NCI-H510A (cell line): ENCODE measurements around the gene HAUS7.

ENCODE experiments used
- DNase-seq: peaks from one replicate; lab custom pipeline; 2025; lab: John Stamatoyannopoulos, UW

HAUS7 gene

DNA sequence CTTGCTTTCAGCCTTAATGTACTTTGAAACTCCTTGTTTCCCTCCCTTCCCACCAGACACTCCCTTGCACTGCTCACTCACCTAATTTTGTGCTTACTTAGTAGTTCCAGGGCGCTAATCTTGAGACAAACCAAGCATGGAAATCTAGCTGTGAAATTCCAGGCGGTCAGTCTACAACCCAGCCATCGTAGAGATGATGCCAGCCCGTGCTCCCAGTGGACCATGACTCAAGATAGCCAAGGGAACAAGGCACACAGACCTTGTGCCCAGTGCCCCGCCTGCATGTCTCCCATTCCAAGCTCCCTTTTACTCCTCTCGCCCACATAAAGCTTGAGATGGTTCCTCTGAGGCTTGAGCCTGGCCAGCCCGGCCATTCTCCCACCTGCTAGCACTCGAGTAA, 35.6 kb downstream of the HAUS7 start:
- no peak for DNase-seq

DNA sequence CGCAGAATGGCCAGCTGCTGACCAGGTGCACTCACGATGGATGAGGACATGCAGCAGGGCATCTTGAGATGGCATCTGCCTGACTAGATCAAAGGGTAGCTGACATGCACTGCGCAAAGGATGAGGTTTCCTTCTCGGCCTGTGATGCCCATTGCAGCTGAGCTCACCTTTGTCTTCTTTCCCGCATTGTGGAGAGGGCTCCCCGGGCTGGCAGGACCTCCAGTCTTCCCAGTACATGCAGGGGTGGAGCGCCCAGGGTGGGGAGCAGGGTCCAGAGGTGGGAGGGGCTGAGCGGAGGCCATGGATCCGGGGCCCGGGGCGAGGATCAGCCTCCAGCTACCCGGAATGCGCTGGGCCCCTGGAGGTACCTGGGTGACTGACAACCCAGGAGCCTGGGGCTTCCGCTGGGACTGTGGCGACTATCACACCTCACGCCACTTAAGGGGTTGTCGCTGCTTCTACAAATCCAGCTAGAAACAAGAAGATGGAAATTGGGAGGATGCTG, 36.5 kb downstream of the HAUS7 start:
- DNase-seq = no peak

DNA sequence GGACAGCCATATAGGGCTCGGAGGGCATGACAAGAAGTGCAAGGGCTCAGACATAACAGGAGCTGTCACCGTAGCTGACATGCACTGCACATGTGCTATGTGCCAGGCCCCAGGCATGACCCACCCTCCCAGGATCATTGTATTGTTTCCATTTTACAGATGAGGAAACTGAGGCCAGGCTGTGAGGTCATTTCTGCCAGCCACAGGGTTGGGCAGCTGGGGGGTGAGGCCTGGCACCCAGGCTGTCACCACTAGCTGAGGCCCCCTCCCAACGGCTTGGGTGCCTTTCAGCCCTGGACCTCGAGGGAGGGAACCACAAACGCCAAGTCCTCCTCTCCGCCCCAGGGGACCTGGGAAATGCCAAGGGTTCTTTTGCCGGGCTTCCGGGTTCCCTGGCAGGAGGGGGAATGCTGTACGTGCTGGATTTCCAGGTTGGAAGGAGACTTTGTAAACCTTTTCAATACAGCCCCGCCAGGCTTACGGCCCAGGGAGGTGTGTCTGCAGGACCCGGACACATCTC, 37.2 kb downstream of the HAUS7 start:
- DNase-seq = no peak

DNA sequence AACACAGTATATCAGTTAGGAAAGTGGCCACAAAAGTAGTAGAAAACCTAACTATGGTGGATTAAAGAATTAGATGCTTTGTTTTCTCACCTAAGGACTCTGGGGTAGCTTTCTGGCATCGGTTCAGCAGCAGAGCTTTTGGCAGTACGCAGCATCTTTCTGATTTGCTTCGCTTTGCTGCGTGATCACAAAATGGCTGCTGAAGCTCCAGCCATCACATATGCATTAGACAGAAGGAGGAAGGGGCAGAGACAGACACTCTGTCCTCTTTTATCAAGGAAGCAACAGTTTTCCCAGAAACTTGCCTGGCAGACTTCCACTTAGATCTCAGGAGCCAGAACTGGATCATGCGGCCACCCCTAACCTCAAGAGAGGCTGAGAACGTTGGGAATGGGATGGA, 39.6 kb downstream of the HAUS7 start:
- no peak for DNase-seq

DNA sequence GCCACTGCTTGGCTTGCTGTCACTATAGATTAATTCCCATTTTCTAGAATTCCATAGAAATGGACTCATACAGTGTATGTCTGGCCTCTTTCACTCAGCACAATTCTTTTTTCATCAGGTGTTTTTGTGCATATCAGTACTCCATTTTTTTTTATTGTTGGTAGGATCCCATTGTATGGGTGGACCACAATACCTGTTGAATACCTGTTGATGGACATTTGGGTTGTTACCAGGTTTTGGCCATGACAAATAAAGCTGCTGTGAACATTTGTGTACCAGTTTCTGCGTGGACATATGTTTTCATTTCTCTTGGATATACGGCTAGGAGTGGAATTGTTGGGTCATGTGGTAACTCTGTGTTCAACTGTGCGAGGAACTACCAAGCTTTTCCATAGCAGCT, 44.2 kb downstream of the HAUS7 start:
- no peak for DNase-seq

DNA sequence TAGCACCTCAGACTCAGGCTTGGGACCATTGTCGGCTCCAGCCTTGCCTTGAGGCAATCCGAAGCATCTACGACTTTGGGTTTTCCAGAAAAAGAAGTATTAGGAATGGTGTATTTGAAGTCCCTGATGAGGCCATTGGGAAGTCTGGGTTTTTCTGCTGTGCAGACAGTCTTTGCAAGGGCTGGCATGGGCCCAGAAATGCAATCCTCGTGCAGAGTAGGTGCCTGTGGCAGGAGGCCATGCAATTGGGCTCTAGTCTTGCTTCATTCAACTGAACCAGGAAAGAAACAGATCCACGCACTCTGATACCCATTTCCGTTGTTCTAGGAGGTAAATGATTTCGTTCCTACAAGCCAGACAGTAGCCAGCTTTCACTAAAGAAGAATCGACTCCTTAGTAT, 46.7 kb downstream of the HAUS7 start:
- DNase-seq = no peak

DNA sequence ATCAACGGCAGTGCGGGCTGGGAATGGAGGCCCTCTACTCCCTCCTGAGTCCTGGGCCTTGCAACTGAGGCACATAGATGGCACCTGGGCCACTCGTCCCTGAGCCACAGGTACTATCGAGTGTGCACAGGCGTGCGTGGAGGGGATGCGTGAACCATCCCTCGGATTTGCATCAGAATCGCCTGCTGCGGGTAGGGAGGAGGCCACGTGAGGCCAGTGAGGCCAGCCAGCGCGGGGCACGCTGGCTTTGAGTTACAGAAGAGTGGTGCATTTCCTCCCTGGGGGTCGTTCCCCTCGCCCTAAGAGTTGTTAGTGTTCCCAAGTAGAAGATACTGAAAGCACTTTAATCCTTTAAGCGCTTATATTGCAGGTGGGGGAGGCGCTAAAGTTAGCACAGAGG, 48.5 kb downstream of the HAUS7 start:
- DNase-seq = no peak

DNA sequence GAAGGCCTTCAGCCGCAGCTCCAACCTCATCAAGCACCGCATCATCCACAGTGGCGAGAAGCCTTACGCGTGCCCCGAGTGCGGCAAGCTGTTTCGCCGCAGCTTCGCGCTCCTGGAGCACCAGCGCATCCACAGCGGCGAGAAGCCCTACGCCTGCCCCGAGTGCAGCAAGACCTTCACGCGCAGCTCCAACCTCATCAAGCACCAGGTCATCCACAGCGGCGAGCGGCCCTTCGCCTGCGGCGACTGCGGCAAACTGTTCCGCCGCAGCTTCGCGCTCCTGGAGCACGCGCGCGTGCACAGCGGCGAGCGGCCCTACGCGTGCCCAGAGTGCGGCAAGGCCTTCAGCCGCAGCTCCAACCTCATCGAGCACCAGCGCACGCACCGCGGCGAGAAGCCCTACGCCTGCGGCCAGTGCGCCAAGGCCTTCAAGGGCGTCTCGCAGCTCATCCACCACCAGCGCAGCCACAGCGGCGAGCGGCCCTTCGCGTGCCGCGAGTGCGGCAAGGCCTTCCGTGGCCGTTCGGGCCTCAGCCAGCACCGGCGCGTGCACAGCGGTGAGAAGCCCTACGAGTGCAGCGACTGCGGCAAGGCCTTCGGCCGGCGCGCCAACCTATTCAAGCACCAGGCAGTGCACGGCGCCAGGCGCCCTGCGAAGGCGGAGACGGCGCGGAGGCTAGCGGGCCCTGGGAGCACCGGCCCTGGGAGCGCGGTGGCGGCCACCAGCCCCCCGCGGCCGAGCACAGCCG, 49.4 kb downstream of the HAUS7 start:
- no peak for DNase-seq

DNA sequence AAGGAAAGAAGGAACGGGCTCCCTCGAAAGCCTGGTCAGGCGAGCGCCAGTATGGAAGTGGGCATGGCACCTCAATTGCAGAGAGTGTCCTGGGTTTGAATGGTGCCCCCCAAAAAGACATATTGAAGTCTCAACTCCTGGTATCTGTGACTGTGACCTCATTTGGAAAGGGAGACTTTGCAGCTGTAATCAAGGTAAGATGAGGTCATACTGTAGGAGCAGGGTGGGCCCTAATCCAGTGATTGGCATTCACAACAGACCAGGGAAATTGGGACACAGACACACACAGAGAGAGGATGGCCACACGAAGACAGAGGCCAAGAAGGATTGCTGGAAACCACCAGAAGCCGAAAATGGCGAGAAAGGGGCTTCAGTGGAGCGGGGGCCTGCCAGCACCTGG, 52.7 kb downstream of the HAUS7 start:
- no peak for DNase-seq

DNA sequence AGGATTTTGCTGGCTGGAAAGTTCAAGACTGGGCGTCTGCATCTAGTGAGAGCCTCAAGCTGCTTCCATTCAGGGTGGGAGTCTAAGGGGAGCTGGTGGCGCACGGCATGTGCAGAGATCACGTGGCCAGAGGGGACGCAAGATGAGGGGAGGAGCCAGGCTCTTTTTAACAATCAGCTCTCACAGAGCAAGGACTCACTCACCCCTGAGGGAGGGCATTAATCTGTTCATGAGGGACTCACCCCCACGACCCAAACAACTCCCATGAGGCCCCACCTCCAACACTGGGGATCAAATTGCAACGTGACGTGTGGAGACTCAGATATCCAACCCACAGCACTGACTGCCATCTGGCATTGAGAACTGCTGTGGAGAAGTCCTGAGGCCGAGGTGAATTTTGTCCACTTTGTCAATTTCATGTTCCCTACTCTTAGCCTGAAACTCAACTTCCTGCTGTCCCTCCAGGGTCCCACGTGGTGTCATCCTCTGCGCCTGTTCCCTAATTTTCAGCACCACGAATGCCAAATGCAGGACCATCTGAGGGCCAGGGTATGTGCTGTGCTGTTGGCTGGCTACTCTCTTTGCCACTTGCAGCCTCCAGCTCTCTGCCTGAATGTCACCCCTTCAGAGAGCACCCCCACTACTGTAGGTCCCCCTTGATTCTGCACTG, 53.5 kb downstream of the HAUS7 start:
- no peak for DNase-seq

DNA sequence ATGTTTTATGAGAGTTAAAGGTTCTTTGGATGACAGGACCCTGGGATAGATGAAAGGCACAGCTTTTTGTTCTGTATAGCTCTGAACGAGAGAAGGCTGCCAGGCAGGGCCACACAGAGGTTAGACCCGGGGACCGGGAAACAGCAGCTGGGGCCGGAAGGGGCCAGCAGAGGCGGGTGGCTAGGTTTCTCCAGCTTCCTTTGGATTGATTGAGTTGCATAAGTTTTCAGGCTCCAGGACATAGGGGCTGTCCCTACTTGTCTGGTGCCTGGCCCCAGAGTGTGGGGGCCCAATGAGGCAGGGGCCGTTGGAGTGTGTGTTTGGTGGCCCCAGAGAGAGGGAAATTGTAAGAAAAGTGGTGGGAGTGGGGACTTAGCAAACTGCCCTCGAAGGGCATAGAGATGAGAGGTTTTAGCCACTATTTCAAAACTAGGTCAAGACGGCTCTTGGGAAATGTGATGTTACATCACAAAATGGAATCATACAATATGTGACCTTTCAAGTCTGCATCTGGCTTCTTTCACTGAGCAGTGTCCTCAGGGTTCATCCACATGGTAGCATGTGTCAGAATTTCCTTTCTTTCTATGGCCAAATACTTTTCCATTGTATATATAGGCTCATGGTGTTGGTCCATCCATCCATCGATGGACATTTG, 55.4 kb downstream of the HAUS7 start:
- DNase-seq = no peak

DNA sequence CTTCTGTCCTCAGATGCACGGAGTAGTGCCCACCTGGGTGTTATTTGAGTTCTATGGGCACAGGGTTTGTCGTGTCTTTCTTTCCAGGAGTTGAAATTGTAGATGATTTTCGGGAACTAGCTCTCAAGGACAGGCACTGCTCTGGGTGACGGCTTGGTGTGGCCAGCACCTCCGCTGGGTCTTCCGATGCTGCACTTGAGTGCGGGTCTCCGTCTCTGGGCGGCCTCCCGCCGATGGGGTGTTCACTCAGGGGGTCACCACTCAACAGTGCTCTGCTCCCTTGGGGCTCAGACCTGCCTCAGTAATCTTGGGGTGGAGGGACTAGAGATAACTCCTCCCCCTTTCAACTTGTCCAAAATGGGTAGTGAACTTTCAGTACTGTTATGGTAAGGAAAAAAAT, 56.6 kb downstream of the HAUS7 start:
- no peak for DNase-seq

DNA sequence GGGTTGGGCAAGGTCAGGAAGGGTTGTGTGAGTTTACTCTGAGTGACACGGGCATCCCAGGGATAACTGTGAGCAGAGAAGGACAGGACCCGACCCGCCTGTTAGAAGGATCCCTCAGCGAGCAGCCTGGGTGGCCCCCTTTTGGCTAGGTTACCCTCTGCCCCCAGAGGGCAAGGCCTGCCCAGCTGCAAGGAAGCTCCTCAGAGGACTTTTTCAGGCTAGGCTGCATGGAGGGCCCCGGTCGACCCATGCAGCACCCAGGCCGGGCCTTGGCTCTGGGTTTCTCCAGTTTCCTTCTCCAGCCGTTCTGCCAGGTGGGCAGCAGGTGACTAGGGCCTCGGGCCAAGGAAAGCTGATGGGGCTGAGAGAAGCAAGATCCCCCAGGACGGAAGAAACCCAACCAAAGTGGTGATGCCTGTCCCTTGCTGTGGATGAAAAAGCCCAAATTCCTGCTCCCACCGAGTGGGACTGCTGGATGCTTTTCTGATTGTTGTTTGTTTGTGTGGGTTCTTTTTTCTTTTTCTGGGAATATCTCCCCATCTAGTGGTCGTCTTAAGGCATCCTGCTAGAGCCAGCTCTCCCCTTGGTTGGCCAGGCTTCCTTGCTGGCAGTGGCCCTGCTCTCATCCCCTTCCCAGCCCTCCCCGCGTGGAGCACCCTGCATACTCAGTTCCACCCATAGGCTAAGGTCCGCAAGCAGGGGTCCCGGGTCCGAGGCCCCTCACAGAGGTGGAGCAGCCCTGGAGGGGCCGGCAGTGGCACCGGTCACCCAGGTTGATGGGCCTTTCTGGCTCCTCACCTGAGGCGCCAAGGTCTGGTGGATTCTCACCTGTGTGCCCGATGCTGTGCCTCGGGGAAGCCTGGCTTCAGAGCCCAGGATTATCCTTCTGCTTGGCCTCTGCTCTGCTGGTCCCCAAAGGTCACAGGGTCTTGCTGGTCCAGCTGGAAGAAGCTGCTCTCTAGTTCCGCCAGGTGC, 57.3 kb downstream of the HAUS7 start:
- no peak for DNase-seq

DNA sequence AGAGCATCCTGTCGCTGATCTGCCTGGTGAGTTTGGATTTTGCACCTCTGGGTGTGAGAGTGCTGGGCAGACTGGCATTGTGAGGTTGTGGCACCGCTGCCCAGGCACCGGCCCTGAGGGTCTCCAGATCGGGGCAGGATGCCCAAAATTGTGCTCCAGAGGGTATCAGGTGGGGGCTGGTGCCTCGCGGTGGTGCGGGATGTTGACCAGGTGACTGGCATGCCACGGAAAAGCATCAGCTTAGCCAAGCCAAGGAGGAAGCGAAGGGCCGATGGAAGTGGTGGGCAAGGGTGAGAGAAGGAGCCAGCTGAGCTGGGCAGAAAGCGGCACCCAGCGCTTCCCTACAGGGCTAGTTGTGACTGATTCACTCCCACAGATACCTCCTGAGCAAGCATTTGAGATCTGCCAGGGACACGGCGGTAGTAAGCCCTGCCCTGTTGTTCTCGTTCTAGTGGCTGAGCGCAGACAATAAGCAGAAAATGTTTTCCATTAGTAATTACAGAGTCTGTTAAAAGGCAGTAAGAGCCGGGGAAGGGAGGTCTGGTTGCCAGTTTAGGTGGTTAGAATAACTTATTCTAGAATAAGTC, 58.3 kb downstream of the HAUS7 start:
- DNase-seq = no peak

DNA sequence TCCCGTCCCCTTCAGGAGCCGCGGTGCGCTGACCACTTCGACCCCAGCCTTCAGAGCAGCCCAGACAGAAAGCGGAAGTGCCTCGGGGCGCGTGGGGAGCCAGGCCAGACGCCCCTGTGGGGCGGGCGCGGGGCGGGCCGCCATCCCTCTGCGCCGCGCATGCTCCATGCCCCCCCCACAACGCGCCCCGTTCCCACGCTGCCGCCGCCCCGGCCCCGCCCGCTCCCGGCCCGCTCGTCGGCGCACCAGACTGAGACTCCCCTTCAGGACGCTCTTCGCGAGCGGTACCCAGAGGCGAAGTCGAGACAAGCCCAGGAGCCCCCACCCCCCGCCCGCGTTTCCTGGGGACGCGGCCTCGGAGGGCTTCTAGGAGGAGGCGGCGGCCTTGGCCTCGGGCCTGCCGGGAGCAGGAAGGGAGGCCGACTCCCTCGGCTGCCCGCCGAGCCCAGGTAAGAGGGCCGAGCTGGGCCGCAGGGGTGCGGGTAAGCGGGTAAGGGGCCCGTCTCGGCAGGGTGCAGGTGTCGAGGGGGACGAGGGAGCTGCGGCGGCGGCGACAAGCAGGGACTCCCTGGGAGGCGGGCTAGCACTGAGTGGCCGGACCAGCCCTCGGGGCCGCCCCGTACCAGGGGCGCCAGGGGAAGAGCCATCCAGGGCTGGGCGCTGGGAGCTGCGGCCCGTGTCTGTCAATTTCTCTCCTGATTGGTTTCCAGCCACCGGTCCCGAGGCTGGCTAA, 59.0 kb downstream of the HAUS7 start, which contains the start of gene ZFP92:
TSS of gene ZFP92 (plus strand) at position 218 of the 733 bp plus-strand sequence. CDS start 6,851 bp downstream, outside the sequence.
- DNase-seq = no peak

DNA sequence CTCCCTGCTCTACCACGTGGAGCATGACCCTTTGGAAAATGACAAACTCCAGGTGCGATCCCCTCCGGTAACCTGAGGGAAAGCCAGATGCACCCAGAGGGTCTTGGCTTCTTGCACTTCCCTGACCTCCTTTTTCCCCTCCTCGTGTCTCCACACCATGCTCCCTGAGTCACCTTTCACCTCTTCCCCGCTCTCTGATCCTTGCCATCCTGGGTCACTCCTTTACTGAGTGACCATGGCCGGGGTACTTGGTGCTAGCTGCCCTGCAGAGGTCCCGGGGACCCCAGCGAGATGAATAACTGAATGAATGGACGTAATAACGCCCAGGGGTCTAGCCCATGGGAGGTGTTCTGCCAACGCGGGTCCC, 59.5 kb downstream of the HAUS7 start:
- no peak for DNase-seq

DNA sequence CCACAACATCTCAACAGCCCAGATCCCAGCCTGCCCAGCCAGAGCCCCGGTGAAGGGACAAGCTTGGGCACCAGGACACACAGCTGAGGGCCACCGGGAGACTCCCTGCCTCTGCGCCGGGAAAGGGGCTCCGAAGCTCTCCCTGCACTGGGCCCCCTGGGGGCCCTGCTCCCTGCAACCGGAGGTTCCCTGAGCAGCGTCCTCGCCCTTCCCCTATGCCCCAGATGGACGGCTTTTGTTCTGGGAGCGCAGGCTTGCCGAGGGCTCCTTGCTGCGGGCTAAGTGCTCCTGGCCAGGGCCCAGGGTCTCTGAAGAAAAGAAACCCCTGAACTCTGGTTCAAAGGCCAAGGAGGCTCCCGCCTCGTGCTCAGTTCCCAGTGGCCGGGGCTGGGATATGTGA, 60.0 kb downstream of the HAUS7 start:
- DNase-seq = no peak

DNA sequence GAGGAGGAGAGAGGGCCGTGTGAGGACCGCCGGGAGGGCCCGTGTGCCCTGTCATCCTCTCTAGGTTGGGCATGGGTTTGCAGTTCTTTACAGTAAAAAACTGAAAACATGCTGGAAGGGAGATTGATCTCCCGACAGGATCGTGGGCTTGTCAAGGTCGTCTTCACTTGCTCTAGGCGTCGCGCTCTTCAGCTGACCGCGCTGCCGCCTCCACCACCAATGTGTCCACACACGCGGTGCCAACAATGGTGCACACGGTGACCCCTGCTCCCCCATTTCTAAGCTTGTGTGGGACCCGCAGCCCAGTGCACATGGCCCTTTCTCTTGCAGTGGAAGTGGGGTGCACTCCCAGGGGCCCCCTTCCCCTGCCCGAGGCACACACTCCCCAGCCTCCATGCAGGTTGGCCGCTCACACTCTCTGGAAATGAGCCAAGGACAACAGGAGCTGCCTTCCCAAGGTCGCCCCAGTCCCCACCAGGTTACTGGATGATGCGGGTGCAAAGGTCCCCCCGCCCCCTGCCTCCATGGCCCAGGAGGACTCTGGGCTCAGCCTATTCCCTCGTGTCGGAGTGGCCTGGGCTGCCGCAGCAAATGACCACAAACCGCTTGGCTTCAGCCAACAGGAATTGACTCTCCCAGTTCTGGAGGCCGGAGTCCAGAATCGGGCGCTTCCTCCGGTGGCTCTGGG, 60.8 kb downstream of the HAUS7 start:
- DNase-seq = no peak

DNA sequence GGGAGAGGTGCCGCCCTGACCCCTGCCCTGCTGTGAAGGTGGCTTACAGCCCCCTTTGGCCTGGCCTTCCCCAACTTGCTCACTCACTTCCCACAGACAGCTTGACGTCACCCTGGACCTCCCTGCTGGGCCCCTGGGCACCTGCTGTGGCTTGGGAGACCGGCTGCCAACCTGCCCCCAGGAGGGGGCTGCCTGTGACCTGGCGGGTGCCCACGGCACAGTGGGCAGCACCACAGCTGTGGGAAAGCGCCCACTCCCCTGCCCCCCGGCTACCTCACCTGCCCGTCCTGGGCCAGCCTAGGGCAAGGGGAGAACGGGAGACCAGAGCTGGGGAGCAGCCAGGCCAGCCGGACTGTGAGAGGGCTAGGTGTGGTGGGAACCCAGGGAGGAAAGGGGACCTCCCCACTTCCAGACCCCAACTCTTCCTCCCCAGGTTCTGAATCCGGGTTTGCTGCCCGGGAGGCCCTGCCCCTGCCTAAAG, 61.5 kb downstream of the HAUS7 start:
- no peak for DNase-seq

DNA sequence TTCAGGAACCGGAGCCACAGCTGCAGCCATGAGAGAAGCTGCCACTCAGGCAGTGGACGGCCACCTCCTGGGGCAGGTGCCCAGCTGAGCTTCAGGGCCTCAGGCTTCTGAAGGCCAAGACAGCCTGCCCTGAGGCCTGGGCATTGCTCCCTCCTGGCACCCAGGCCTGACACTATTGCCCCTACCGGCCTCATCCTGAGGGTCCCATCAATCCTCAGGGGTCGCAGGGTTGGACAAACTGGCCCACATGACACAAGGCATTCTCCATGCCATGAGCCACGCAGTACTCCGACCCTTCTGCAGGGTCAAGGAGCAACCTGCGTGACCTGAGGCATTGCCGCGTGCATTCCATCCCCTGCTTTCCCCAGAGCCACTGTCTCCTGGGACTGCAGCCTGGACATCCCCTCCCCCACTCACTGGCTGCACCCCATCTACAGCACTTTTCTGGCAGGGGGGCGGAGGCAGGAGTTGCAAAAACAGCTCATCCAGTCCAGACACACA, 62.1 kb downstream of the HAUS7 start:
- no peak for DNase-seq
